GM12892 (cell line): ENCODE data around the gene CHMP6.

ENCODE experiments used
- POLR2A ChIP-seq: IDR thresholded peaks from 2 replicates; pipeline ENCODE4 v1.6.1; 2011; ENCODE audit warnings: low read depth, low read length, control low read depth
- POLR2AphosphoS5 ChIP-seq: IDR thresholded peaks from 2 replicates; pipeline ENCODE4 v1.6.1; 2011; ENCODE audit warnings: low read depth, low read length, control low read depth
- TAF1 ChIP-seq: IDR thresholded peaks from 2 replicates; pipeline ENCODE4 v1.6.1; 2011; ENCODE audit warnings: low read depth, mild to moderate bottlenecking, control low read depth, low read length, borderline replicate concordance

GRCh38 chr17:81020443-81020766 lies 28.8 kb downstream of the CHMP6 start:
- TF ChIP-seq TAF1 (no peak), POLR2A (no peak), POLR2AphosphoS5 (no peak)
